ENCODE measurements around the gene PRMT6. TPM values are rescaled to one million over a fixed set of nuclear protein-coding genes. Genes with fewer than 3 reads are reported as not detected.

The PRMT6 gene
- 1 to 10 TPM; 4.9 to 7.3 (median 6.0) TPM for total RNA-seq

DNA sequence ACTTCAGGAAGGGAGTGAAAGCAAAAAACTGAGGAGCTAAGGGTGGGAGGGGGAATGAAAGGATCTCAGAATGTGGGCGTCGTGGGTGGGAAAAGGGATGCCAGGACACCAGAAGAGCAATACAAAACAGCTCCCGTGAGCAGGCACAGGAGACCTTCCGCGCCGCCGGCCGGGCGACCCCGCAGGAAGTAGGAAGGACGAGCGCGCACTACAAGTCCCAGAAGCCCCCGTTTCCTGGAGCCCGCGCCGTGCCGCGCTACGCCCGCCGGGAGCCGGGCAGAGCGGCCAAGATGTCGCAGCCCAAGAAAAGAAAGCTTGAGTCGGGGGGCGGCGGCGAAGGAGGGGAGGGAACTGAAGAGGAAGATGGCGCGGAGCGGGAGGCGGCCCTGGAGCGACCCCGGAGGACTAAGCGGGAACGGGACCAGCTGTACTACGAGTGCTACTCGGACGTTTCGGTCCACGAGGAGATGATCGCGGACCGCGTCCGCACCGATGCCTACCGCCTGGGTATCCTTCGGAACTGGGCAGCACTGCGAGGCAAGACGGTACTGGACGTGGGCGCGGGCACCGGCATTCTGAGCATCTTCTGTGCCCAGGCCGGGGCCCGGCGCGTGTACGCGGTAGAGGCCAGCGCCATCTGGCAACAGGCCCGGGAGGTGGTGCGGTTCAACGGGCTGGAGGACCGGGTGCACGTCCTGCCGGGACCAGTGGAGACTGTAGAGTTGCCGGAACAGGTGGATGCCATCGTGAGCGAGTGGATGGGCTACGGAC lies at the start of gene PRMT6:
Gene PRMT6, plus strand, starts transcription at position 249 of the 771 bp plus-strand sequence. Its CDS starts 42 bp downstream, at position 291.
- TF ChIP-seq, protein P1, sequence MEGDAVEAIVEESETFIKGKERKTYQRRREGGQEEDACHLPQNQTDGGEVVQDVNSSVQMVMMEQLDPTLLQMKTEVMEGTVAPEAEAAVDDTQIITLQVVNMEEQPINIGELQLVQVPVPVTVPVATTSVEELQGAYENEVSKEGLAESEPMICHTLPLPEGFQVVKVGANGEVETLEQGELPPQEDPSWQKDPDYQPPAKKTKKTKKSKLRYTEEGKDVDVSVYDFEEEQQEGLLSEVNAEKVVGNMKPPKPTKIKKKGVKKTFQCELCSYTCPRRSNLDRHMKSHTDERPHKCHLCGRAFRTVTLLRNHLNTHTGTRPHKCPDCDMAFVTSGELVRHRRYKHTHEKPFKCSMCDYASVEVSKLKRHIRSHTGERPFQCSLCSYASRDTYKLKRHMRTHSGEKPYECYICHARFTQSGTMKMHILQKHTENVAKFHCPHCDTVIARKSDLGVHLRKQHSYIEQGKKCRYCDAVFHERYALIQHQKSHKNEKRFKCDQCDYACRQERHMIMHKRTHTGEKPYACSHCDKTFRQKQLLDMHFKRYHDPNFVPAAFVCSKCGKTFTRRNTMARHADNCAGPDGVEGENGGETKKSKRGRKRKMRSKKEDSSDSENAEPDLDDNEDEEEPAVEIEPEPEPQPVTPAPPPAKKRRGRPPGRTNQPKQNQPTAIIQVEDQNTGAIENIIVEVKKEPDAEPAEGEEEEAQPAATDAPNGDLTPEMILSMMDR (IDR thresholded peaks at IDR 0.05; ENCODE audit: low read depth), result no peak

GRCh38 chr1:107009281-107009680 lies 47.2 kb upstream of the PRMT6 start:
- TF ChIP-seq, protein P1 (IDR thresholded peaks at IDR 0.05; ENCODE audit: low read depth), result no peak

DNA sequence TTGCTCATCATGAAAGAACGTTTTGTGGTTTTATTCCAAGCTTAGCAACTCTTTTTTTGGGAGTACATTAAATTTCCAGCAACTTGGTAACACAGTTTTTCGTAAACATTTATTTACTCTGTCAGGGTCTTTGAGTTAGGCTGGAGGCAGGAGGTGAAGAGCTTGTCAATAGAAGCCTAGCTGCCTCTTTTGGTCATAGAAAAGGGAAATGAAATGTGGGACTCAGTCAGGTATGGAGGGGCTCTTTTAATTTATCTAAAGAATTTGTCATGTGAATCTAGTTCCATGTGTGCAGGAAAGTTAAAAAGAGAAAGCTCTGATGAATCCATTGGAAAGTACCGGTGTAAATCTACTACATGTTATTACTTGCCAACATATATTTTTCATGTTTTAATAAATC lies 45.9 kb upstream of the PRMT6 start:
- TF ChIP-seq, protein P1 (IDR thresholded peaks at IDR 0.05; ENCODE audit: low read depth), result no peak

GRCh38 chr1:107016376-107016978 lies 40.0 kb upstream of the PRMT6 start:
- TF ChIP-seq, protein P1 (IDR thresholded peaks at IDR 0.05; ENCODE audit: low read depth), result no peak

DNA sequence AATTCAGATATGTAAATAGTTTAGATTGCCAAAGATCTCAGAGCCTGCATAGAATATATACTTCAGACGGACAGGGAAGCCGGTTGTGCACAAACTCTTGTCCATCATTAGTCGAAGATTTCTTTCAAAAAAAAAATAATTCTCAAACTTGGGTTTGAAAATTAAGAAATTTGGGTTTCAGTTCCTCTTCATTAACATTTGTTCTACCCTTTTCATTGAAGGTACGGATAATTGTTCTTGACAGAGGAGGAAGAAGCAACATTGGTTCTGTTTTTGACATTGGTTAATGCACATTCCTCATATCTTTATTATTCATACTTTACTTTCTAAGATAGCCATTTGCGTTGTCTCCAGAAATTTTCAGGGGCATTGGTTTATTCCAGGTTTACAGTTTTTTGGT lies 38.0 kb upstream of the PRMT6 start:
- TF ChIP-seq, protein P1 (IDR thresholded peaks at IDR 0.05; ENCODE audit: low read depth), result no peak

DNA sequence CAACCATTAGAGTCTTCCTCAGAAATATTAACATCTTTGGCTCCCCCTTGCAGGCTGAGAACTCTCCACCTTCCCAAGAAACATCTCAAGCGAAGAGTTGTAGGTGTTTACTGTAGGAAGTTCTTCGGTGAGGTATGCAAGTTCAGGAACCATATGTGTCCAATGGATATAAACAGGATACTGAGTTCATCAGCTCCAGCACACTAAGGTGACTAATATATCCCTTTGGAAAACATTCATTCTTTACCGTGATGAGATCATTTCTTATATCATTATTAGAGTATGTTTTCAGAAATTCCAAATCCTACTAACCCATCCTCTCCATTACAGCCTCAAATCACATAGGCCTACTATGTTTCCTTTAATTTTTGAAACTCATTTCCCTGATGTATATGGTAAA lies 37.3 kb upstream of the PRMT6 start:
- TF ChIP-seq, protein P1 (IDR thresholded peaks at IDR 0.05; ENCODE audit: low read depth), result no peak

DNA sequence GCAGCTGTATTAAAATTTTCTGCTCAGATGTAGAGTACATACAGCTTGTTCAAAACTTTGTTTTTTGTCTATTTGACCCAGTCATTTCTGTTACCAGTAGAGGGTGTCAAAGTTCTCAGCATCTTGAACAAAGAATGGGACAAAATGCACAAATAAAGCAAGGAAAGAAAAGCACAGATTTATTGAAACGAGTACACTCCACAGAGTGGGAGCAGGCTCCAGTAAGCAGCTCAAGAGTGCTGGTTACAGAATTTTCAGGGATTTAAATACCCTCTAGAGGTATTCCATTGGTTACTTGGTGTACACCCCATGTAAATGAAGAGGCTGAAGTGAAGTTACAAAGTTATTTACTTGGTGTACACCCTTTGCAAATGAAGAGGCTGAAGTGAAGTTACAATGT lies 8.9 kb upstream of the PRMT6 start:
- TF ChIP-seq, protein P1 (IDR thresholded peaks at IDR 0.05; ENCODE audit: low read depth), result no peak

All from subcutaneous adipose tissue (tissue), 4 donors.